Lung (tissue), 12 donors: ENCODE measurements around the gene HOXA11. TPM values are rescaled to one million over a fixed set of nuclear protein-coding genes. Genes with fewer than 3 reads are reported as not detected.

ENCODE experiments used
- ATAC-seq: fragments of 200-7000 bp; cut with Tn5 transposase; one replicate; pipeline ENCODE4 v1.9.1; 2020; ENCODE audit warnings: moderate number of reproducible peaks; ENCODE audit not compliant: insufficient read depth, low FRiP score
- DNase-seq, 3 donors: peaks; one replicate each; pipeline ENCODE4 v3.0.0-alpha.2; 2013 to 2017
- H3K27ac ChIP-seq, 2 donors: one replicate each; pipeline ENCODE4 v1.5.1; 2013; ENCODE audit warnings: mild to moderate bottlenecking in 2 of 2, moderate library complexity in 2 of 2, control low read depth in 1 of 2, inconsistent platforms in 1 of 2, low read depth in 1 of 2, low read length in 1 of 2
- H3K27me3 ChIP-seq, 3 donors: one replicate each; pipeline ENCODE4 v1.5.1; 2013; ENCODE audit warnings: low read length in 2 of 3; ENCODE audit not compliant: control insufficient read depth in 3 of 3, insufficient read depth in 3 of 3
- H3K36me3 ChIP-seq, 4 donors: one replicate each; pipeline ENCODE4 v1.5.1; 2013; ENCODE audit warnings: low read length in 4 of 4, mild to moderate bottlenecking in 1 of 4, moderate library complexity in 1 of 4; ENCODE audit not compliant: control insufficient read depth in 4 of 4, insufficient read depth in 4 of 4
- H3K4me1 ChIP-seq, 5 donors: one replicate each; pipeline ENCODE4 v1.5.1; 2013; ENCODE audit warnings: low read length in 5 of 5, mild to moderate bottlenecking in 2 of 5, moderate library complexity in 1 of 5; ENCODE audit not compliant: control insufficient read depth in 5 of 5, insufficient read depth in 5 of 5
- H3K4me3 ChIP-seq: one replicate; pipeline ENCODE4 v1.5.1; 2013; ENCODE audit warnings: mild to moderate bottlenecking, control low read depth, moderate library complexity
- H3K9ac ChIP-seq, 2 donors: one replicate each; pipeline ENCODE4 v1.5.1; 2013; ENCODE audit warnings: low read length in 2 of 2, control low read depth in 1 of 2; ENCODE audit not compliant: insufficient read depth in 1 of 2
- H3K9me3 ChIP-seq, 4 donors: one replicate each; pipeline ENCODE4 v1.5.1; 2013; ENCODE audit warnings: low read length in 3 of 4, mild to moderate bottlenecking in 1 of 4, moderate library complexity in 1 of 4; ENCODE audit not compliant: control insufficient read depth in 4 of 4, insufficient read depth in 3 of 4
- CTCF ChIP-seq: IDR thresholded peaks from 2 replicates; pipeline ENCODE4 v1.5.1; 2012; ENCODE audit warnings: mild to moderate bottlenecking; ENCODE audit errors: control extremely low read depth, extremely low read depth
- WGBS, 2 donors: extraction: QIAGEN DNeasy Blood & Tissue Kit; methylation state at CpG; one replicate each; pipeline ENCODE4 v1.1.7; 2013; 5-methylcytosine and 5-hydroxymethylcytosine counted together
- polyA plus RNA-seq, 2 donors: library from polyadenylated mRNA; stranded (reverse); fragments of 200-250 nt; gene quantifications; one replicate each; pipeline ENCODE4 v1.2.1, GENCODE V29; 2013
- total RNA-seq, 2 donors: library from RNA; depleted of rRNA in 1 of 2; stranded (reverse); fragments of >200 nt in 1 of 2; gene quantifications; one replicate each; pipeline ENCODE4 v1.2.1, GENCODE V29; 2014 to 2021
- donor health status: control.
- donor health status: control.
- donor health status: Bipolar disorder and iron deficiency.
- donor health status: healthy.
- donor health status: DM: yes; HTN: yes; CAD: no.

HOXA11 gene
- total and polyA plus RNA-seq, 4 donors: not detected

GRCh38 chr7:27188386-27189294 lies 3.6 kb upstream of the HOXA11 start:
- H3K36me3 ChIP-seq: no peaks in the 10 kb centered on the region
- ATAC-seq (peak; percentile 6), DNase-seq (peak in 2 of 3 donors; percentile 46 to 47)
- peaks cover 0 to 34% (median 21%) of the 10 kb centered on the region in 5 donors for H3K4me1 ChIP-seq
- TF ChIP-seq CTCF: no peak
- WGBS, 2 donors: 3 to 8% methylated on average over 44 to 49 of the region's 49 CpGs
- no peak overlapping the region for H3K27ac ChIP-seq
- no peak overlapping the region for H3K4me3 ChIP-seq
- H3K9me3 ChIP-seq: peaks cover 0 to 12% (median 0%) of the 10 kb centered on the region in 4 donors
- H3K9ac ChIP-seq: no peak overlapping the region
- H3K27me3 ChIP-seq: peaks cover 3 to 97% (median 91%) of the 10 kb centered on the region in 3 donors

- ATAC-seq (no peak), DNase-seq (peak in 1 of 3 donors; percentile 15)
- Histone ChIP-seq H3K27me3 (peaks cover 3 to 97% (median 94%) of the 10 kb centered on the region in 3 donors), H3K36me3 (no peaks in the 10 kb centered on the region), H3K4me3 (no peak overlapping the region), H3K27ac (no peak overlapping the region), H3K4me1 (peaks cover 0 to 30% (median 17%) of the 10 kb centered on the region in 5 donors), H3K9ac (no peak overlapping the region), H3K9me3 (peaks cover 0 to 12% (median 0%) of the 10 kb centered on the region in 4 donors)
- TF ChIP-seq CTCF: no peak
- 6 to 7% methylated on average over 45 to 46 of the region's 46 CpGs for WGBS, 2 donors
These were observed 2.7 kb upstream of the HOXA11 start for GRCh38 chr7:27187475-27188385.

- Histone ChIP-seq H3K9ac (no peak overlapping the region), H3K4me1 (peaks cover 0 to 22% (median 14%) of the 10 kb centered on the region in 5 donors), H3K27ac (no peak overlapping the region), H3K36me3 (no peaks in the 10 kb centered on the region), H3K9me3 (peaks cover 0 to 12% (median 0%) of the 10 kb centered on the region in 4 donors), H3K27me3 (peaks cover 0 to 99% (median 95%) of the 10 kb centered on the region in 3 donors), H3K4me3 (no peak overlapping the region)
- ATAC-seq (no peak), DNase-seq (peak in 1 of 3 donors; percentile 33)
- 26 to 35% methylated on average over 4 of the region's 4 CpGs for WGBS, 2 donors
- TF ChIP-seq CTCF: no peak
These were observed 1.8 kb upstream of the HOXA11 start for GRCh38 chr7:27186668-27187474.
